DND-41 (cell line): Measurements from ENCODE around the gene CARMIL1.

Source experiments
- CTCF ChIP-seq: IDR thresholded peaks from 2 replicates; pipeline ENCODE4 v1.5.1; 2012; ENCODE audit warnings: borderline replicate concordance, low read length, moderate library complexity, mild to moderate bottlenecking; ENCODE audit not compliant: poor library complexity, severe bottlenecking; ENCODE audit errors: extremely low read depth
- EZH2 ChIP-seq: IDR thresholded peaks from 3 replicates; pipeline ENCODE4 v1.6.1; 2012; ENCODE audit warnings: borderline replicate concordance, low read depth, mild to moderate bottlenecking, moderate library complexity, low read length, inconsistent platforms; ENCODE audit not compliant: severe bottlenecking

DNA sequence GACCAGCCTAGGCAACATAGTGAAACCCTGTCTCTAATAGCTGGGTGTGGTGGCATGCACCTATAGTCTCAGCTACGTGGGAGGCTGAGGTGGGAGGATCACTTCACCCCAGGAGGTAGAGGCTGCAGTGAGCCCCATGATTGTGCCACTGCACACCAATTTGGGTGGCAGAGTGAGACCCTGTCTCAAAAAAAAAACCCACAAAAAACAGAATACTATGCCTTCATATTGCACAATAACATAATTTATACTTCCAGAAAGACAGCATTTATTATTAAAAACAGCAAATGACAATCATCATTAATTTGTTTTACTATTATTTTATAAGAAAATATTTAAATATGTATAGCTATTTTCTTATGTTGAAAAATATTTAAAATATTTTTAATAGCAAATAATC is 30.0 kb upstream of the CARMIL1 start:
- no peak for TF ChIP-seq CTCF
- TF ChIP-seq EZH2 = no peak
